Medulla oblongata (tissue), 1 donor: ENCODE data around the gene NSA2.
"Not testable (repeated sequence)": the region's sequence is repeated elsewhere in the genome, so short reads cannot be mapped to it uniquely, and the experiment has no call there.

Experiments used
- DNase-seq: peaks from one replicate; pipeline ENCODE4 v3.0.0-alpha.2; 2015; ENCODE audit errors: extremely low spot score

NSA2 gene

GRCh38 chr5:74766849-74767578 is at the start of gene NSA2, which contains the start of gene GFM2:
TSS of gene NSA2 (plus strand) at chr5:74767249. CDS start at chr5:74767361, 112 bp downstream.
TSS of gene GFM2 (minus strand) at chr5:74767117. CDS start at chr5:74763742, 3,375 bp downstream.
- peak; percentile 96 for DNase-seq

GRCh38 chr5:74717596-74717995 is 49.5 kb upstream of the NSA2 start:
- no peak for DNase-seq

- DNase-seq = no peak
These were observed 44.8 kb upstream of the NSA2 start for GRCh38 chr5:74722271-74722670.

- no peak for DNase-seq
These were observed 41.7 kb upstream of the NSA2 start for GRCh38 chr5:74725331-74725730.

- DNase-seq = peak; percentile 72
These were observed 30.3 kb upstream of the NSA2 start for GRCh38 chr5:74736759-74737158.

GRCh38 chr5:74738406-74738805 is 28.6 kb upstream of the NSA2 start:
- no peak for DNase-seq

GRCh38 chr5:74748742-74749141 is 18.3 kb upstream of the NSA2 start:
- not testable (repeated sequence) for DNase-seq

- no peak for DNase-seq
These were observed 5.8 kb upstream of the NSA2 start for GRCh38 chr5:74761241-74761640.

GRCh38 chr5:74762599-74762998 is 4.5 kb upstream of the NSA2 start:
- no peak for DNase-seq

- no peak for DNase-seq
These were observed 3.5 kb upstream of the NSA2 start for GRCh38 chr5:74763504-74763903.

- no peak for DNase-seq
These were observed 1.8 kb upstream of the NSA2 start for GRCh38 chr5:74765201-74765600.

- DNase-seq = no peak
These were observed 1.1 kb upstream of the NSA2 start for GRCh38 chr5:74765929-74766328.

GRCh38 chr5:74766418-74766848 is 616 bp upstream of the NSA2 start:
- peak; percentile 73 for DNase-seq

- DNase-seq = no peak
These were observed 497 bp downstream of the NSA2 start for GRCh38 chr5:74767579-74767913.

- no peak for DNase-seq
These were observed 5.3 kb downstream of the NSA2 start for GRCh38 chr5:74772359-74772758.

- DNase-seq = no peak
These were observed 11.6 kb downstream of the NSA2 start for GRCh38 chr5:74778609-74779008.

- DNase-seq = no peak
These were observed 19.8 kb downstream of the NSA2 start for GRCh38 chr5:74786851-74787250.

GRCh38 chr5:74787424-74787823 is 20.4 kb downstream of the NSA2 start:
- no peak for DNase-seq

GRCh38 chr5:74791669-74792068 is 24.6 kb downstream of the NSA2 start:
- DNase-seq = not testable (repeated sequence)

GRCh38 chr5:74798977-74799911 is 32.2 kb downstream of the NSA2 start:
- peak; percentile 59 for DNase-seq

- no peak for DNase-seq
These were observed 34.1 kb downstream of the NSA2 start for GRCh38 chr5:74801197-74801596.

GRCh38 chr5:74801941-74802340 is 34.9 kb downstream of the NSA2 start:
- DNase-seq = no peak

GRCh38 chr5:74810915-74811314 is 43.9 kb downstream of the NSA2 start:
- DNase-seq = no peak
